SK-N-SH treated with all-trans-retinoic acid at 6 μM for 48 hours (cell line): Measurements from ENCODE around the gene VPS35L.
"Not testable (repeated sequence)": the region's sequence is repeated elsewhere in the genome, so short reads cannot be mapped to it uniquely, and the experiment has no call there.

Experiments
- ATAC-seq: fragments of 200-7000 bp; cut with Tn5 transposase; 3 replicates; pipeline ENCODE4 v1.9.1; 2020; ENCODE audit warnings: mild to moderate bottlenecking, moderate library complexity
- ARNTL ChIP-seq: fragments of 450-650 bp; formaldehyde crosslinking; IDR thresholded peaks from 2 replicates; pipeline ENCODE4 v1.5.0; 2020; ENCODE audit warnings: low read depth, mild to moderate bottlenecking, moderate library complexity, borderline replicate concordance
- CSDC2 ChIP-seq: fragments of 250-450 bp; sonication (Bioruptor Pico); IDR thresholded peaks from 2 replicates; pipeline ENCODE4 v1.5.0; 2020; ENCODE audit warnings: mild to moderate bottlenecking, moderate library complexity
- ESRRG ChIP-seq: fragments of 250-450 bp; sonication (Bioruptor Pico); IDR thresholded peaks from 2 replicates; pipeline ENCODE4 v1.6.1; 2021; ENCODE audit warnings: mild to moderate bottlenecking
- GLIS3 ChIP-seq: fragments of 250-450 bp; sonication (Bioruptor Pico); IDR thresholded peaks from 2 replicates; pipeline ENCODE4 v1.5.0; 2020; ENCODE audit warnings: mild to moderate bottlenecking, moderate library complexity
- OSR1 ChIP-seq: fragments of 250-450 bp; sonication (Bioruptor Pico); IDR thresholded peaks from 2 replicates; pipeline ENCODE4 v1.8.0; 2022; ENCODE audit warnings: moderate library complexity, mild to moderate bottlenecking, inconsistent platforms
- PATZ1 ChIP-seq: fragments of 250-450 bp; sonication (Bioruptor Pico); IDR thresholded peaks from 2 replicates; pipeline ENCODE4 v1.8.0; 2020; ENCODE audit warnings: mild to moderate bottlenecking, moderate library complexity, borderline replicate concordance
- PPARA ChIP-seq: fragments of 250-450 bp; sonication (Bioruptor Pico); IDR thresholded peaks from 2 replicates; pipeline ENCODE4 v1.5.0; 2020; ENCODE audit warnings: mild to moderate bottlenecking, borderline replicate concordance
- RARB ChIP-seq: fragments of 250-450 bp; sonication (Bioruptor Pico); IDR thresholded peaks from 2 replicates; pipeline ENCODE4 v1.8.0; 2021; ENCODE audit warnings: mild to moderate bottlenecking, moderate library complexity
- SNAI2 ChIP-seq: fragments of 250-450 bp; sonication (Bioruptor Pico); IDR thresholded peaks from 2 replicates; pipeline ENCODE4 v1.5.0; 2020; ENCODE audit warnings: mild to moderate bottlenecking, moderate library complexity
- TOX ChIP-seq: fragments of 250-450 bp; sonication (Bioruptor Pico); IDR thresholded peaks from 2 replicates; pipeline ENCODE4 v1.8.0; 2021; ENCODE audit warnings: mild to moderate bottlenecking, moderate library complexity, borderline replicate concordance
- ZC3H10 ChIP-seq: fragments of 250-450 bp; sonication (Bioruptor Pico); IDR thresholded peaks from 2 replicates; pipeline ENCODE4 v1.5.1; 2021; ENCODE audit warnings: mild to moderate bottlenecking, moderate library complexity
- ZFP3 ChIP-seq: fragments of 250-450 bp; sonication (Bioruptor Pico); IDR thresholded peaks from 2 replicates; pipeline ENCODE4 v1.5.0; 2020; ENCODE audit warnings: mild to moderate bottlenecking, moderate library complexity
- ZFP30 ChIP-seq: fragments of 450-650 bp; formaldehyde crosslinking; IDR thresholded peaks from 2 replicates; pipeline ENCODE4 v1.5.0; 2022; ENCODE audit warnings: mild to moderate bottlenecking, moderate library complexity
- ZNF70 ChIP-seq: fragments of 450-650 bp; formaldehyde crosslinking; IDR thresholded peaks from 2 replicates; pipeline ENCODE4 v1.5.0; 2020; ENCODE audit warnings: mild to moderate bottlenecking, moderate library complexity
- ZNF8 ChIP-seq: fragments of 450-650 bp; formaldehyde crosslinking; IDR thresholded peaks from 2 replicates; pipeline ENCODE4 v1.5.0; 2020; ENCODE audit warnings: mild to moderate bottlenecking, moderate library complexity
- TF ChIP-seq, protein P1 (sequence below): fragments of 250-450 bp; sonication (Bioruptor Pico); IDR thresholded peaks from 2 replicates; pipeline ENCODE4 v1.5.0; 2020; ENCODE audit warnings: mild to moderate bottlenecking, moderate library complexity

The VPS35L gene

DNA sequence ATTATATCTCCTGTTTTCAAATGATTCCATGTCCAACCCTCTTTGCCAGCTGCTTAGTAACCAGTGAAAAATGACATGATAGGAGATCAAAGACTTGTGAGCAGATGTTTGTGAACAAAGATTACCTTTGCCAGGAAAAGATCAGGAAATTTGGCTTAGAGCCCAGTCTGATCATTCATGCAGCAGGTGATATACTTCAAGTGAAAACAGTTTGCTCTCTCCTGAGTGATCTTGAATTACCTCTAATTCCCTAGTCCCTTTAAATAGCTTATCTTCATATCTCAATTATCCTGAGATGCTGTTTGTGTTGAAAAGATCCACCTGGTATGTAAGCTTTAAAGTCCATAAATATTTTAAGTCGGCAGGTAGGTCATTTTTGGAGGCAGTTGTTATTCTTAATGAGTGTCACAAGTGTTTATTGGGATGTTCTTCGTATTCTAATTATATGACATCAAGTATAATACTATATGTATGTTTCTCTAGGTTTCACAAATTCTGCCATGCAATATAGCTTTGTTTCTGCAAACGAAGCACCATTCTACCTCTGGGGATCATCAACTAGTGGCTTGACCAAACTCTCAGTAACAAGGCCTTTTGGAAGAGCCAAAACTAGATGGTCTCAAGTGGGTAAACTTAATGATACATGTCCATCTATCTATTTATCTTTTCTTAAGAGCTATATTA, 13.2 kb upstream of the VPS35L start:
- no peak for ATAC-seq

DNA sequence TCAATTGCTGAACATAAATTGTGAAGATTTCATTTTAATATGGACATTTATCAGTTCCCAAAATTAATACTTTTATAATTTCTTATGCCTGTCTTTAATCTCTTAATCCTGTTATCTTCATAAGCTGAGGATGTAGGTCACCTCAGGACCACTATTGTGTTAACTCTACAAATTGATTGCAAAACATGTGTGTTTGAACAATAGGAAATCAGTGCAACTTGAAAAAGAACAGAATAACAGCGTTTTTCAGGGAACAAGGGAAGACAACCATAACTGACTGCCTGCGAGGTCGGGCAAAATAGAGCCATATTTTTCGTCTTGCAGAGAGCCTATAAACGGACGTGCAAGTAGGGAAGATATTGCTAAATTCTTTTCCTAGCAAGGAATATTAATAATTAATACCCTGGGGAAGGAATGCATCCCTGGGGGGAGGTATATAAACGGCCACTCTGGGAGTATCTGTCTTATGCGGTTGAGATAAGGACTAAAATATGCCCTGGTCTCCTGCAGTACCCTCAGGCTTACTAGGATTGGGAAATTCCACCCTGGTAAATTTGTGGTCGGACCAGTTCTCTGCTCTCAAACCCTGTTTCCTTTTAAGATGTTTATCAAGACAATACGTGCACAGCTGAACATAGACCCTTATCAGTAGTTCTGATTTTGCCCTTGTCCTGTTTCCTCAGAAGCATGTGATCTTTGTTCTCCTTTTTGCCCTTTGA, 12.1 kb upstream of the VPS35L start:
- ATAC-seq = not testable (repeated sequence)

More for the DNA sequence above, 13.2 kb upstream of the VPS35L start:
- TF ChIP-seq ESRRG (CRISPR knock-in tag) (no peak), CSDC2 (CRISPR knock-in tag) (no peak), RARB (CRISPR knock-in tag) (no peak), PATZ1 (CRISPR knock-in tag) (no peak), SNAI2 (CRISPR knock-in tag) (no peak), ZNF8 (CRISPR knock-in tag) (no peak), PPARA (CRISPR knock-in tag) (no peak), ARNTL (no peak)
- TF ChIP-seq, protein P1, sequence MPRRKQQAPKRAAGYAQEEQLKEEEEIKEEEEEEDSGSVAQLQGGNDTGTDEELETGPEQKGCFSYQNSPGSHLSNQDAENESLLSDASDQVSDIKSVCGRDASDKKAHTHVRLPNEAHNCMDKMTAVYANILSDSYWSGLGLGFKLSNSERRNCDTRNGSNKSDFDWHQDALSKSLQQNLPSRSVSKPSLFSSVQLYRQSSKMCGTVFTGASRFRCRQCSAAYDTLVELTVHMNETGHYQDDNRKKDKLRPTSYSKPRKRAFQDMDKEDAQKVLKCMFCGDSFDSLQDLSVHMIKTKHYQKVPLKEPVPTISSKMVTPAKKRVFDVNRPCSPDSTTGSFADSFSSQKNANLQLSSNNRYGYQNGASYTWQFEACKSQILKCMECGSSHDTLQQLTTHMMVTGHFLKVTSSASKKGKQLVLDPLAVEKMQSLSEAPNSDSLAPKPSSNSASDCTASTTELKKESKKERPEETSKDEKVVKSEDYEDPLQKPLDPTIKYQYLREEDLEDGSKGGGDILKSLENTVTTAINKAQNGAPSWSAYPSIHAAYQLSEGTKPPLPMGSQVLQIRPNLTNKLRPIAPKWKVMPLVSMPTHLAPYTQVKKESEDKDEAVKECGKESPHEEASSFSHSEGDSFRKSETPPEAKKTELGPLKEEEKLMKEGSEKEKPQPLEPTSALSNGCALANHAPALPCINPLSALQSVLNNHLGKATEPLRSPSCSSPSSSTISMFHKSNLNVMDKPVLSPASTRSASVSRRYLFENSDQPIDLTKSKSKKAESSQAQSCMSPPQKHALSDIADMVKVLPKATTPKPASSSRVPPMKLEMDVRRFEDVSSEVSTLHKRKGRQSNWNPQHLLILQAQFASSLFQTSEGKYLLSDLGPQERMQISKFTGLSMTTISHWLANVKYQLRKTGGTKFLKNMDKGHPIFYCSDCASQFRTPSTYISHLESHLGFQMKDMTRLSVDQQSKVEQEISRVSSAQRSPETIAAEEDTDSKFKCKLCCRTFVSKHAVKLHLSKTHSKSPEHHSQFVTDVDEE (CRISPR knock-in tag) = no peak

DNA sequence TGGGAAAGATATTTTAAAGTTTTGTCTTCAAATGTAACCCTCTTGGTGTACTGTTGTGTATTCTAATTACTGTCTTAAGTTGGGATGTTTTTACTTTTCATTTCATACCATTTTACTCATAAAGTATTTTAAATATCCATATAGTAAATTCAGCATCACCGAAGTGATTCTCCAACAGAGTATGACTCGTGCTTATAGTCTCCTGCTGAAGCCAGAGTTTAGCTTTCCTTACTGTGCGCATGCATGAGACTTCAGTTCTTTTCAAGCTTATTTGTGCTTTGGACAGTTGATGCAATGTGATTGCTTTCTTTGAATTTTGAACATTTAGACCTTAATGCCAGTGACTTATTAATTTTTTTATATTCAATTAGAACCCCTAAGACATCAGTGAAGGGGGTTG, 7.4 kb upstream of the VPS35L start:
- no peak for ATAC-seq

DNA sequence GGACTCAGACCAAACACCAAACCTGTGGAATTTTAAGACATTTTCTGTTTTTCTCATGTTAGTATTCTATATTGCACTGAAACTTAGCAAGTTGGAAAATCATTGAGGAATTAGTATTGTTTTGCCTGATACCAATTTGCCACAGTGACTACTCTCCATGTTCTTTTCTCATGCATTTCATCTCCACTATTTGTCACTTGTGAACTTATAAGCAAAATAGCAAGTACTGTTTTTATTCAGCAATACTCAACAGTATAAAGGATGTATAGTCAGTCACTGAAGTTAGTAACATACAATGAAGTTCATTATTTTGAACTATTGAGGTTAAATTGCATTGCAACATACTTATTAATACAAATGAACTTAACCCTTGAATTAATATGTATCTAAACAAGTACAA, 5.8 kb upstream of the VPS35L start:
- TF ChIP-seq TOX (CRISPR knock-in tag) = no peak
- TF ChIP-seq, protein P1 (CRISPR knock-in tag) = no peak
- no peak for TF ChIP-seq OSR1
- no peak for TF ChIP-seq ARNTL
- no peak for TF ChIP-seq ZNF70 (CRISPR knock-in tag)
- no peak for TF ChIP-seq ZC3H10
- ATAC-seq = no peak

More for the DNA sequence above, 7.4 kb upstream of the VPS35L start:
- TF ChIP-seq PPARA (CRISPR knock-in tag) = no peak
- no peak for TF ChIP-seq ZFP30 (CRISPR knock-in tag)
- TF ChIP-seq, protein P1 (CRISPR knock-in tag) = no peak
- no peak for TF ChIP-seq ZC3H10
- no peak for TF ChIP-seq OSR1
- no peak for TF ChIP-seq TOX (CRISPR knock-in tag)
- TF ChIP-seq RARB (CRISPR knock-in tag) = no peak
- no peak for TF ChIP-seq ZNF70 (CRISPR knock-in tag)
- TF ChIP-seq CSDC2 (CRISPR knock-in tag) = no peak
- TF ChIP-seq GLIS3 = no peak
- TF ChIP-seq ZFP3 (CRISPR knock-in tag) = no peak
